Measurements from ENCODE around the gene UBLCP1.
"Not testable (repeated sequence)": the region's sequence is repeated elsewhere in the genome, so short reads cannot be mapped to it uniquely, and the experiment has no call there.

UBLCP1 gene

DNA sequence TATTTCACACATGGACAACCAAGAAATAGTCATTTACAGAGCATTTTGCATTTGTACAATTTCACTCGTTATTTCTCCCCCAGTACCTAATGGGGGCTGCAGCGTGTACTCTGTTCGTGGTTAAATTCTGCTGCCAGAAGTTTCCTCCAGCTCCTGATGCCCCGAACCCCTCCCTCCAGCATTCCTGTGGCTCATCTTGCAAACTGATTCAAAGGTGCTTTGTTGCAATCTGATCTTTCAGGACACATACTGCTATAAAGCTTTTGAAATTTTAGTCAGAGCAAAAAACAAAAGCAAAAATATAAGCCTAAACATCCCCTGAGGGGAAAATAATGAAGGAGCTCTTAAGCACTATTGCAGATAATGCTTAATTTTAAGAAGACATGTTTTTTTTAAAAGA is 27.7 kb downstream of the UBLCP1 start:
- DNase-seq (ENCODE audit: low read depth) = no peak

GRCh38 chr5:159294921-159295320 is 31.8 kb downstream of the UBLCP1 start:
- TF ChIP-seq, protein P1, sequence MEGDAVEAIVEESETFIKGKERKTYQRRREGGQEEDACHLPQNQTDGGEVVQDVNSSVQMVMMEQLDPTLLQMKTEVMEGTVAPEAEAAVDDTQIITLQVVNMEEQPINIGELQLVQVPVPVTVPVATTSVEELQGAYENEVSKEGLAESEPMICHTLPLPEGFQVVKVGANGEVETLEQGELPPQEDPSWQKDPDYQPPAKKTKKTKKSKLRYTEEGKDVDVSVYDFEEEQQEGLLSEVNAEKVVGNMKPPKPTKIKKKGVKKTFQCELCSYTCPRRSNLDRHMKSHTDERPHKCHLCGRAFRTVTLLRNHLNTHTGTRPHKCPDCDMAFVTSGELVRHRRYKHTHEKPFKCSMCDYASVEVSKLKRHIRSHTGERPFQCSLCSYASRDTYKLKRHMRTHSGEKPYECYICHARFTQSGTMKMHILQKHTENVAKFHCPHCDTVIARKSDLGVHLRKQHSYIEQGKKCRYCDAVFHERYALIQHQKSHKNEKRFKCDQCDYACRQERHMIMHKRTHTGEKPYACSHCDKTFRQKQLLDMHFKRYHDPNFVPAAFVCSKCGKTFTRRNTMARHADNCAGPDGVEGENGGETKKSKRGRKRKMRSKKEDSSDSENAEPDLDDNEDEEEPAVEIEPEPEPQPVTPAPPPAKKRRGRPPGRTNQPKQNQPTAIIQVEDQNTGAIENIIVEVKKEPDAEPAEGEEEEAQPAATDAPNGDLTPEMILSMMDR (conservative IDR thresholded peaks at IDR 0.05; ENCODE audit: control insufficient read depth, insufficient read depth, low read depth, low read length) = no peak
- H3K4me3 ChIP-seq (ENCODE audit: control insufficient read depth, low read depth, low read length) = no peak overlapping the region
- no peak for DNase-seq (ENCODE audit: low read depth)

More for the DNA sequence above, 27.7 kb downstream of the UBLCP1 start:
- TF ChIP-seq, protein P1 (conservative IDR thresholded peaks at IDR 0.05; ENCODE audit: control insufficient read depth, insufficient read depth, low read depth, low read length) = no peak
- no peak overlapping the region for H3K4me3 ChIP-seq (ENCODE audit: control insufficient read depth, low read depth, low read length)

DNA sequence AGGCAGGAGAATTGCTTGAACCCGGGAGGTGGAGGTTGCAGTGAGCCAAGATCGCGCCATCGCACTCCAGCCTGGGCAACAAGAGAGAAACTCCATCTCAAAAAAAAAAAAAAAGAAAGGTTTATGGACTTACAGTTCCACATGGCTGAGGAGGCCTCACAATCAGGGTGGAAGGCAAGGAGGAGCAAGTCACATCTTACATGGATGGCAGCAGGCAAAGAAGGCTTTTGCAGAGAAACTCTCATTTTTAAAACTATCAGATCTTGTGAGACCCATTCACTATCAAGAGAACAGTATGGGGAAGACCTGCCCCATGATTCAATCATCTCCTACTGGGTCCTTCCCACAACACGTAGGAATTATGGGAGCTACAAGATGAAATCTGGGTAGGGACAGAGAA is 34.2 kb downstream of the UBLCP1 start:
- not testable (repeated sequence) for H3K4me3 ChIP-seq (ENCODE audit: control insufficient read depth, low read depth, low read length); DNase-seq (ENCODE audit: low read depth)

- TF ChIP-seq, protein P1 (conservative IDR thresholded peaks at IDR 0.05; ENCODE audit: control insufficient read depth, insufficient read depth, low read depth, low read length) = no peak
- no peak for DNase-seq (ENCODE audit: low read depth)
- H3K4me3 ChIP-seq (ENCODE audit: control insufficient read depth, low read depth, low read length) = no peak overlapping the region
These were observed 38.4 kb downstream of the UBLCP1 start for GRCh38 chr5:159301466-159301865.

- peak; percentile 16 for DNase-seq (ENCODE audit: low read depth)
- H3K4me3 ChIP-seq (ENCODE audit: control insufficient read depth, low read depth, low read length) = not testable (repeated sequence)
These were observed 39.1 kb downstream of the UBLCP1 start for GRCh38 chr5:159301929-159302860.

DNA sequence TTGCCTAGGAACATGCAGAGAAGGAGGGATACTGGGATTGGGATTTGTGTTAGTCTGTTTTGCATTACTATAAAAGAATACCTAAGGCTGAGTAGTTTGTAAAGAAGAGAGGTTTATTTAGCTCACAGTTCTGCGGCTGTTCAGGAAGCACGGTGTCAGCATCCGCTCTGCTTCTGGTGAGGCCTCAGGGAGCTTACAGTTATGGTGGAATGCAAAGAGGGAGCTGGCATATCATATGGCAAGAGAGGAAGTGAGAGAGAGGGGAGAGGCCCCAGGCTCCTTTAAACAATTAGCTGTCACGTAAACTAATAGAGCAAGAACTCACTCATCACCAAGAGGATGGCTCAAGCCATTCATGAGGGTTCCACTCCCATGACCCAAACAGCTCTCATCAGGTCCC is 40.2 kb downstream of the UBLCP1 start:
- DNase-seq (ENCODE audit: low read depth) = no peak
- H3K4me3 ChIP-seq (ENCODE audit: control insufficient read depth, low read depth, low read length) = no peak overlapping the region
- TF ChIP-seq, protein P1 (conservative IDR thresholded peaks at IDR 0.05; ENCODE audit: control insufficient read depth, insufficient read depth, low read depth, low read length) = no peak

DNA sequence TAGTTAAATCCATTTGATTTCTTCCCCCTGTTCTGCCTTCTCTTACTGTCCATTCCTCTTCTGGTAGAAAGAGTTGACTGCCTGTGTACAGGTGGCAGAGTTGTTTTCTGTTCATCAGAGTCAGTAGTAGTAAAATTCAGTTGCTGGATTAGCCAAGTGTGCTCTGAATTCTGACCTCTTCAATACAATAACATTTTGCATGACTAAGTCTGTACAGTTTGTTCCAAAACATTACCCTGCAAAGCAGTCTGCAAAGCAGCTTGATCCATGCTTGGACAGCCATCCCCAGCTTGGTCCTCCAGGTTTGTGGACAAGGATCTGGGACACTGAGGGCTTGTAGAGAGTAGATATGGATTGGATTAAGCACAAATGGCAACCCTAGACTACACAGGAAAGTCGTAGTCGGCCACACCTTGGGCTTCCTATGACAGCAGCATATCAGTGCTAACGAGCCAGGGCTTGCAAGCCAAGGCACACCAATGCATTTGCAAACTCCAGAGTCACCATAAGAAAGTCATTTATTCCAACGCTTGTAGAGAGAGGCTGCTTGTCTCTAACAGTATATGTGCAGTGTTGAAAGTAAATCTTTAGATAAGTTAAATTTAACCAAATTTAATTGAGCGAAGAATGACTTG is 42.0 kb downstream of the UBLCP1 start:
- TF ChIP-seq, protein P1 (conservative IDR thresholded peaks at IDR 0.05; ENCODE audit: control insufficient read depth, insufficient read depth, low read depth, low read length) = no peak
- DNase-seq (ENCODE audit: low read depth) = peak; percentile 13
- H3K4me3 ChIP-seq (ENCODE audit: control insufficient read depth, low read depth, low read length) = no peak overlapping the region
